Activated CD4-positive, alpha-beta T cell treated with anti-CD3 and anti-CD28 coated beads, Interleukin-2, amount 50 U/mL, for 48 hours (primary cell): ENCODE measurements around the gene ASAP3.
A peak's percentile ranks its signal among the peaks of the same experiment; 100 is the strongest.

Source experiments
- DNase-seq, 2 experiments: peaks; one replicate each; pipeline ENCODE4 v3.0.0-alpha.2; 2020

ASAP3 gene

GRCh38 chr1:23483321-23484252, at the start of gene ASAP3:
Gene ASAP3, minus strand, starts transcription at chr1:23484179. Its CDS starts 46 bp downstream, at chr1:23484133.
- DNase-seq, result no peak

- peak in 1 of 2 experiments; percentile 32 for DNase-seq
Measured at GRCh38 chr1:23533246-23534023, 49.5 kb upstream of the ASAP3 start.

GRCh38 chr1:23531562-23532094, 47.6 kb upstream of the ASAP3 start:
- DNase-seq, result no peak

GRCh38 chr1:23530747-23531561, 47.0 kb upstream of the ASAP3 start, which contains the start of gene E2F2:
Gene E2F2, minus strand, starts transcription at chr1:23531233. Its CDS starts 440 bp downstream, at chr1:23530793.
- peak; percentile 73 to 81 for DNase-seq

- peak; percentile 41 to 43 for DNase-seq
Measured at GRCh38 chr1:23530087-23530746, 46.2 kb upstream of the ASAP3 start.

DNA sequence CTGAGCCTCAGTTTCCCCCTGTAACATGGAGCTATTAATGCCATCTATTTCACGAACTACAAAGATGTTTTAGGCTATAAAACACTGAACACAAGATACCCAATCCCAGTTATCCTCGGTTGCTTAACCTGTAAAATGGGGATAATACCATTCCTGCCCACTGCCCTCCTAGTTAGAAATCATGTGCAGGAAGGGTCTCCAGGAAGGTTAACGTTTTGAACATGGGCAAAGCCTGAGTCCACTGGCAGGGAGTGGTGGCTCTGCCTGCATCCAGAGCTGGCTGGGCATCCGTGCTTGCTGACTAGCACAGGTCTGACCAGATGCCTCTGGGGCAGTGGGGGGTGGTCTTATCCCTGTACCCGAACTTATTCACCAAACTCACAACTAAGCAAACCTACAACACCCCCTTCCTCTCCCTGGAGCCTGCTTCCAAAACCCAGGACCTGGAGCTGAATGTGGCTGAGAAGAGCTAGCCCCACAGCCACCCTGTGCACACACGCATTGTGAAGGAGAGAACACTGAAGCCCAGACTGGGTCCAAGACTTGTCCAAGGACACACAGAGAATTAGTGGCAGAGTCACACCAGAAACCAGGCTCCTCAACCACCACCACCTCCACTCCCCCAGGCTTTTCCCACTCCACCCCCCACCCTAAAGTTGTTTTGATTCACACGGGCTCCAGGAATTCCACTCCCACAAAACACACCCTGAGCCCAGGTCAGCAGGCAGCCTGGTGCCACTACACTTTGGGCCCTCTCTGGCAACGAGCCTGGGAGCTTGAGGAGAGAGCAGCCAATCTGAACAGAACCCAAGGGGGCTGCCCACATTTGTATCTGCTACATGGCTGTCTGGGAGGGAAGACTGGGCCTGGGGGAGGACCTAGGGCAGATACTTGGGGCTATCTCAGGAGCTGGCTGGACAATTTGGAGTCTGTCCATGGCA, 45.4 kb upstream of the ASAP3 start:
- peak in 1 of 2 experiments; percentile 30 for DNase-seq

GRCh38 chr1:23528250-23528978, 44.4 kb upstream of the ASAP3 start:
- DNase-seq, result peak; percentile 86 to 90

DNA sequence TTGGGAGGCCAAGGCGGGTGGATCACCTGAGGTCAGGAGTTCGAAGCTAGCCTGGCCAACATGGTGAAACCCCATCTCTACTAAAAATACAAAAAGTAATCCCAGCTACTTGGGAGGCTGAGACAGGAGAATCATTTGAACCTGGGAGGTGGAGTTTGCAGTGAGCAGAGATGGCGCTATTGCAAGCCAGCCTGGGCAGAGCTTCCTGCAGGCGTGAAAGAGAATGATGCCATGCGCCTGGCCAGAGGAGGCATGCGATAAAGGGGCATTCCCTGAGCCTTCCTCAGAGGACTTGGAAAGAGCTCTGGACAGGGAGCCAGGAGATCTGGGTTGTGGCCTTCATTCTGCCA, 43.9 kb upstream of the ASAP3 start:
- no peak for DNase-seq

GRCh38 chr1:23527366-23527765, 43.4 kb upstream of the ASAP3 start:
- no peak for DNase-seq

- DNase-seq, result no peak
Measured at GRCh38 chr1:23526329-23527041, 42.5 kb upstream of the ASAP3 start.

GRCh38 chr1:23525558-23526250, 41.7 kb upstream of the ASAP3 start:
- DNase-seq, result no peak

DNA sequence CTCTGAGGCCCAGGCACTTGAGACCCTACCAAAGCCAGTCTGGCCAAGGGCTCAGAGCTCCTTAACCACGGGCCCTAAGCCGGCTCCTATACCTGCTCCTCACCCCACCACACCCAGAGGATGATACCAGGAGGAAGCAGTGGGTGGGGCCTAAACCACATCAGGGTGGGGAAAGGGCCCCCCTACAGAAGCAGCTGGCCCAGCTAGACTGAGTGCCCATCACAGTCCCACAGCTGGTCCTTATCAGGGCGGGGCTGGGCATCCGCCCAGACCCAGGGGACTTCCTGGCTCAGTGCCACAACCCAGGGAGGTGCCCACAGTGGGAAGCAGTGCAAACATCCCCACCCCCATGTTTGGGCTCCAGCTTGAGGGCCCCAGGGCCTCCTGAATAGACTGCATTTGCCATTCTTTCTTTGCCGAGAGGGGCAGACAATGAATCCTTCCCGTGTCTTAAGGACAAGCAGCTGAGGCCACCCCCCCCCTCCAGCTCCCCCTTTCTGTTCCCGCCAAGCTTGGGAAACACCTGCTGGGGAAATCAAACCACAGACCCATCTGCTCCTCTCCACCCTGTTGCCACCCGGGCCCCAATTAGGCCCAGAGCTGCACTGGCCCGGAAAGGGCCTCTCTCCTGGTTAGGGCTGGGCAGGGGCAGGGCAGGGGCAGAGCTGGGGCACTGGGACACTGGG, 40.9 kb upstream of the ASAP3 start:
- DNase-seq, result peak in 1 of 2 experiments; percentile 23

- DNase-seq, result no peak
Measured at GRCh38 chr1:23524163-23524562, 40.2 kb upstream of the ASAP3 start.

DNA sequence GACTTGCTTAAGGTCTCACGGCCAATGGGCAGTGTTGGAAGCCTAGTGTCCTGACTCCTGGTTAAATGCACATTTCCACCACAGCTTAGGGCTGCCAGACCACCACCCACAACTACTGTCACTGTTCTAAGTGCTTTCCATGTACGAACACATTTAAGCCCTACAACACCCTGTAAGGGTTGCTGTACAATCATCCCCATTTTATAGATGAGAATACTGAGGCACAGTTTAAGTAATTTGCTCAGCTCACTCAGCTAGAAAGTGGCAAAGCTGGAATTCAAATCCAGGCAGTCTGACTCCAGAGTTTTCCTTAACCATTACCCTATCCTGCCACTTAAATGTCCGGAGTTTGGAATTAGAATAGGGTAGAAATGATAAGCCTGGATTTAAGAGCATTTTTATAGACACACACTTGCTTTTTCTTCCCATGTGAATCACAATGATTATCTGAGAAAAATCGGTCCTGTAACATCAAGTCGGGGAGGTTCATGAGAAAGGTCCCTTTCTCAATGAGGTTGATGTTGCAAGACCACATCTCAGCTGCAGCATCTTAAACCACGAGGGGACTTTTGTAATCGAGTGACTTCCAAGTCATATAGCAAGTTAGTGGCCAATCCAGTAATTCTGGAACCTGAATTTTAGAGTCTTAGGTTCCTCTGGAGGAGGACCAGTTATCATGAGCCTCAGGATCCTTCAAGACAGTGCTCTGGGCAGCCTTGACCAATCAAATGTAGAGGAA, 38.4 kb upstream of the ASAP3 start:
- DNase-seq, result no peak

DNA sequence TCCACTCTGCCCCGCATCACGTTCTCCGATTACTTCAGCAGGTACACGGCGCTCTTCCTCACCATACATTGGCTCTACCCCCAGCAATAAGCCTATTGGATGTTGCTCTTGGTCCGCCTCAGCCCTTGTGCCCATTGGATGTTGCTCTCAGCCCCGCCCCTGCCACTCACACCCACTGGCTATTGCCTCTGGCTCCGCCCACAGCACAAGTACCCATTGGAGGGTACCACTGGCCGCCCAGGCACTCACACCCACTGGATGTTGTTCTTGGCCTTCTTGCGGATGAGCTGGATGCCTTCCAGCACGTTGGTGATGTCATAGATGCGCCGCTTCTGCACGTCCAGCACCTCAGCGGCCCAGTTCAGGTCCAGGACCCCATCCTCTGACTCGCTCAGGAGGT, 37.6 kb upstream of the ASAP3 start:
- no peak for DNase-seq

GRCh38 chr1:23517581-23517980, 33.6 kb upstream of the ASAP3 start:
- DNase-seq, result no peak

- DNase-seq, result no peak
Measured at GRCh38 chr1:23515905-23516304, 31.9 kb upstream of the ASAP3 start.
